Activated naive CD4-positive, alpha-beta T cell treated with anti-CD3 and anti-CD28 coated beads, Interleukin-2, amount 10 ng/mL, durations not matched to agents 7 days and 5 days (primary cell): ENCODE data around the gene KMT2E.
A peak's percentile ranks its signal among the peaks of the same experiment; 100 is the strongest.

Source experiments
- CTCF ChIA-PET: fragments of 350-600 bp; sonication (Branson Sonifier 250); formaldehyde crosslinking; loops from one replicate; lab custom pipeline; 2021; ENCODE audit warnings: antibody characterized with exemption; lab: Charles Lee
- DNase-seq: peaks from one replicate; pipeline ENCODE4 v3.0.0-alpha.2; 2020
- H3K27ac Mint-ChIP-seq: one replicate; pipeline ENCODE4 v1.8.0; 2021; ENCODE audit warnings: mild to moderate bottlenecking, moderate library complexity, mixed read lengths
- H3K27me3 Mint-ChIP-seq: one replicate; pipeline ENCODE4 v1.8.0; 2021; ENCODE audit warnings: mild to moderate bottlenecking, mixed read lengths
- H3K36me3 Mint-ChIP-seq: one replicate; pipeline ENCODE4 v1.8.0; 2021; ENCODE audit warnings: mixed read lengths
- H3K4me1 Mint-ChIP-seq: one replicate; pipeline ENCODE4 v1.8.0; 2021; ENCODE audit warnings: mixed read lengths
- H3K4me3 Mint-ChIP-seq: one replicate; pipeline ENCODE4 v1.8.0; 2021; ENCODE audit warnings: mild to moderate bottlenecking, moderate library complexity, mixed read lengths
- H3K9me3 Mint-ChIP-seq: one replicate; pipeline ENCODE4 v1.8.0; 2021; ENCODE audit warnings: mixed read lengths

The KMT2E gene

GRCh38 chr7:105102557-105103352, 88.8 kb downstream of the KMT2E start:
- no peak overlapping the region for H3K4me3 Mint-ChIP-seq
- H3K36me3 Mint-ChIP-seq: peaks cover 64% of the 10 kb centered on the region
- no peaks in the 10 kb centered on the region for H3K27me3 Mint-ChIP-seq
- no peak for DNase-seq
- CTCF ChIA-PET: no interaction called here
- H3K9me3 Mint-ChIP-seq: no peaks in the 10 kb centered on the region
- peak overlapping the region; percentile 37 for H3K27ac Mint-ChIP-seq
- H3K4me1 Mint-ChIP-seq: peaks cover 25% of the 10 kb centered on the region

DNA sequence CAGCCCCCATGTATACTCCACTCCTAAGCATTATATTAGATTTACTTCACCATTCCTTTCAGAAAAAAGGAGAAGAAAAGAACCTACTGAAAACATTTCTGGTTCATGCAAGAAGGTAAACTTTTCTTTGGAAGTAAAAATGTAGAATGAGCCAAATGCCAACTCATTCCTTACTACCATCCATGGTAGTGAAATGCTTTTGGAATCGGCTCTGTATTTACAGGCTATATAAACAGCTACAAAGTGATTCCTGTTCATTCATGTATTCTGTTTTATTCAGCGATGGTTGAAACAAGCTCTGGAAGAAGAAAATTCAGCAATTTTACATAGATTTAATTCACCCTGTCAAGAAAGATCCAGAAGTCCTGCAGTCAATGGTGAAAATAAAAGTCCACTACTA, 91.6 kb downstream of the KMT2E start:
- Mint-ChIP-seq H3K4me1 (peaks cover 8% of the 10 kb centered on the region), H3K4me3 (no peak overlapping the region), H3K27ac (peak overlapping the region; percentile 65), H3K27me3 (no peaks in the 10 kb centered on the region), H3K36me3 (peaks cover 57% of the 10 kb centered on the region), H3K9me3 (no peaks in the 10 kb centered on the region)
- CTCF ChIA-PET: interaction anchor here (0.6 to 0.9 kb wide), 2 partner anchors 122 to 426 kb away, joined by 3 read pairs; no protein-coding TSS in a partner anchor
- DNase-seq: no peak

GRCh38 chr7:105106473-105106872, 92.5 kb downstream of the KMT2E start:
- Mint-ChIP-seq H3K4me3 (no peak overlapping the region), H3K27ac (no peak overlapping the region), H3K9me3 (no peaks in the 10 kb centered on the region), H3K27me3 (no peaks in the 10 kb centered on the region), H3K36me3 (peaks cover 58% of the 10 kb centered on the region), H3K4me1 (peaks cover 2% of the 10 kb centered on the region)
- no peak for DNase-seq
- CTCF ChIA-PET: no interaction called here

GRCh38 chr7:105107458-105107857, 93.5 kb downstream of the KMT2E start:
- Mint-ChIP-seq H3K27ac (no peak overlapping the region), H3K4me3 (no peak overlapping the region), H3K36me3 (peaks cover 64% of the 10 kb centered on the region), H3K27me3 (no peaks in the 10 kb centered on the region), H3K4me1 (no peaks in the 10 kb centered on the region), H3K9me3 (no peaks in the 10 kb centered on the region)
- no peak for DNase-seq
- CTCF ChIA-PET: no interaction called here

- Mint-ChIP-seq H3K36me3 (peaks cover 67% of the 10 kb centered on the region), H3K4me3 (no peak overlapping the region), H3K9me3 (peaks cover 6% of the 10 kb centered on the region), H3K4me1 (peaks cover 2% of the 10 kb centered on the region), H3K27me3 (no peaks in the 10 kb centered on the region), H3K27ac (peak overlapping the region; percentile 75)
- no peak for DNase-seq
- CTCF ChIA-PET: interaction anchor here (0.8 to 1.9 kb wide), 2 partner anchors 129 to 131 kb away, joined by 3 to 5 read pairs; no protein-coding TSS in a partner anchor
Observed at GRCh38 chr7:105112440-105113418, 98.7 kb downstream of the KMT2E start.

GRCh38 chr7:105118612-105119600, 104.9 kb downstream of the KMT2E start:
- no peaks in the 10 kb centered on the region for H3K4me1 Mint-ChIP-seq
- CTCF ChIA-PET: no interaction called here
- peaks cover 6% of the 10 kb centered on the region for H3K9me3 Mint-ChIP-seq
- H3K27ac Mint-ChIP-seq: peak overlapping the region; percentile 56
- no peak overlapping the region for H3K4me3 Mint-ChIP-seq
- H3K27me3 Mint-ChIP-seq: no peaks in the 10 kb centered on the region
- DNase-seq: no peak
- peaks cover 31% of the 10 kb centered on the region for H3K36me3 Mint-ChIP-seq

DNA sequence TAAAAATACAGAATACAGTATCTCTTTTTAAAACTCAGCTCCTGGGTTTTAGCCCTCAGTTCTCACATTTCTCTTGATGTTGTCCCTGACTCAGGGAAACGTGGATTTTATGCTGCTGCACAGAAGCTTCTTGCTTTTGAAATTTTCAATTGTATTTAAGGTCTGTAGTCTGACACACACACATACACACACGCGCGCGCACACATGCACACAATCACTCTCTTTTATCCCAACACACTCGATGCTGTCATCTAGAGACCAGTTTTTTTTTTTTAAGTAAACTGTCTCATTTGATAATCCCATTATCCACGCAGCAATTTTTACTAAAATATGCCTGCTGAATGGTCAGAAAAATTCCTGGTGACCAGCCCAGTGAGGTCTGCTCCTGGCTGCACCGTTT, 108.6 kb downstream of the KMT2E start:
- Mint-ChIP-seq H3K27ac (no peak overlapping the region), H3K4me1 (peaks cover 7% of the 10 kb centered on the region)

GRCh38 chr7:105125745-105126144, 111.7 kb downstream of the KMT2E start:
- H3K4me1 Mint-ChIP-seq: peaks cover 7% of the 10 kb centered on the region
- DNase-seq: no peak
- H3K36me3 Mint-ChIP-seq: peaks cover 11% of the 10 kb centered on the region
- H3K9me3 Mint-ChIP-seq: no peaks in the 10 kb centered on the region
- no peak overlapping the region for H3K4me3 Mint-ChIP-seq
- H3K27ac Mint-ChIP-seq: no peak overlapping the region
- CTCF ChIA-PET: interaction anchor here (1.5 kb wide), 2 partner anchors 145 to 209 kb away, joined by 3 to 4 read pairs; no protein-coding TSS in a partner anchor
- H3K27me3 Mint-ChIP-seq: no peaks in the 10 kb centered on the region

More for the DNA sequence above, 108.6 kb downstream of the KMT2E start:
- Mint-ChIP-seq H3K9me3 (no peaks in the 10 kb centered on the region), H3K36me3 (peaks cover 11% of the 10 kb centered on the region), H3K4me3 (no peak overlapping the region), H3K27me3 (no peaks in the 10 kb centered on the region)
- DNase-seq: no peak
- CTCF ChIA-PET: interaction anchor here (0.7 kb wide), 1 partner anchor 141 kb away, joined by 3 read pairs; no protein-coding TSS in a partner anchor

DNA sequence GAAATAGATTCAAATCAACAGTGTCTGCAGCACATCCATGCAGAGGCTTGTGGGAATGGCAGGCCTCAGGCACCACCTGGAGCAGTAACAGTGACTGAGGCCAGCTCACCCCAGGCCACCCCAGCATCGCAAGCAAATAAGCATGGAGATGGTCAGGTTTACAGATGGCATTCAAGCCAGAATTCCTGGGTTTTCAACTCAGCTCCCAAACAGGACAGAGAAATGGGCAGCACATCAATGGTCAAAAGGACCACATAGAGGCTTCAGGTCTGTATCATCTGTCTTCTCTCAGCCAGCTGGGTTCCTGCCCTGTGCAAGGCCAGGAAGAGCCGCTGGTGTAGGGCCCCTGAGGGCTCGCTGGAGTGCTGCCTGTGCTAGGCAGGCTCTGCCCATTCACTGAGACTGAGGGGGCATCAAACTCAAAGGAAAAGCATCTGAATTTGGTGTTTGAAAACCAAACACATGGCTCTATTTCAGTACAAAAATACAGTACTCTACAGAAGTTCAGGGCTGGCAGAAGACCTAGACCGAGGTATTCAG, 112.5 kb downstream of the KMT2E start:
- Mint-ChIP-seq H3K27me3 (no peaks in the 10 kb centered on the region), H3K4me1 (peaks cover 7% of the 10 kb centered on the region), H3K9me3 (no peaks in the 10 kb centered on the region), H3K36me3 (peaks cover 11% of the 10 kb centered on the region), H3K4me3 (no peak overlapping the region), H3K27ac (no peak overlapping the region)
- CTCF ChIA-PET: interaction anchor here (1.5 kb wide), 2 partner anchors 145 to 209 kb away, joined by 3 to 4 read pairs; no protein-coding TSS in a partner anchor
- no peak for DNase-seq

GRCh38 chr7:105127179-105127578, 113.2 kb downstream of the KMT2E start:
- CTCF ChIA-PET: no interaction called here
- H3K27ac Mint-ChIP-seq: no peak overlapping the region

DNA sequence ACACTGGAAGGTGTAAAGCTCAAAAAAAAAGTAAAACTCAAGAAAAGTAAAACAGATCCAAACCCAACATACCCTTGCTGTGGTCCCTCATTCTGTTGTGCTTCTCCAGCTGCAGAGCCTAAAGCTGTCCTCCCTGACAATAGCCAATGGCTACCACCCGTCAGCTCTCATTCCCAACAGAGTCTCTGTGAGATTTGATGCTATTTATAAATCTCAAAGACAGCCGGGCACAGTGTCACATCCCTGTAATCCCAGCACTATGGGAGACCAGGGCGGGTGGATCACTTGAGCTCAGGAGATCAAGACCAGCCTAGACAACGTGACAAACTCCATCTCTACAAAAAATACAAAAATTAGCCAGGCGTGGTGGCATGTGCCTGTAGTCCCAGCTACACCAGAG, 116.0 kb downstream of the KMT2E start:
- Mint-ChIP-seq H3K4me3 (no peak overlapping the region), H3K36me3 (peaks cover 12% of the 10 kb centered on the region), H3K27me3 (no peaks in the 10 kb centered on the region), H3K9me3 (no peaks in the 10 kb centered on the region), H3K27ac (no peak overlapping the region), H3K4me1 (peaks cover 7% of the 10 kb centered on the region)
- CTCF ChIA-PET: interaction anchor here (0.7 to 1.0 kb wide), 2 partner anchors 27 to 149 kb away, joined by 3 read pairs; no protein-coding TSS in a partner anchor
- no peak for DNase-seq

More at GRCh38 chr7:105127179-105127578, 113.2 kb downstream of the KMT2E start:
- no peaks in the 10 kb centered on the region for H3K9me3 Mint-ChIP-seq
- no peak for DNase-seq
- H3K27me3 Mint-ChIP-seq: no peaks in the 10 kb centered on the region
- no peak overlapping the region for H3K4me3 Mint-ChIP-seq
- peaks cover 15% of the 10 kb centered on the region for H3K36me3 Mint-ChIP-seq
- peaks cover 7% of the 10 kb centered on the region for H3K4me1 Mint-ChIP-seq

DNA sequence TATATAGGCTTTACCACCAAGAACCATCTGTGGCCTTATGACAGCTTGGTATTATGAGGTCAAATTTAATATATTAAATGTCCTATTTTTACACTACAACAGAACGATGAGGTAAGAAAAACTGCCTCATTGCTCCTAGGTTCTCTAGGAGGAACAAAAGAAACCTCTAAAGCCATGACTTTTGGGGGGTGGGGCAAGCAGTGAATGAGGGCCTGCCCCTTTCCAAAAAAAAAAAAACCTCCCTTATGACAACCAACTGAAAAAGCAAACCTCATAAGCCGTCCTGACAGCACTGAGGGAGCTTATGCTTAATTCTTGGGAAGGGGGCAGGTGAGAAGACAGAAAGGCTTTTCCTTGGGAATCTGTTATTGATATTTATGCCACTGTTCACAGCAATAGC, 116.6 kb downstream of the KMT2E start:
- no peaks in the 10 kb centered on the region for H3K9me3 Mint-ChIP-seq
- DNase-seq: no peak
- no peaks in the 10 kb centered on the region for H3K27me3 Mint-ChIP-seq
- H3K4me3 Mint-ChIP-seq: no peak overlapping the region
- H3K27ac Mint-ChIP-seq: no peak overlapping the region
- peaks cover 12% of the 10 kb centered on the region for H3K36me3 Mint-ChIP-seq
- CTCF ChIA-PET: interaction anchor here (0.7 to 1.4 kb wide), 3 partner anchors 27 to 459 kb away, joined by 3 read pairs; no protein-coding TSS in a partner anchor
- peaks cover 7% of the 10 kb centered on the region for H3K4me1 Mint-ChIP-seq
